ENCODE measurements around the gene RSPH6A. TPM values are rescaled to one million over a fixed set of nuclear protein-coding genes. Genes with fewer than 3 reads are reported as not detected.

The RSPH6A gene
- total RNA-seq, 4 donors from 2014 or later = 0.24 TPM; not detected in 3

DNA sequence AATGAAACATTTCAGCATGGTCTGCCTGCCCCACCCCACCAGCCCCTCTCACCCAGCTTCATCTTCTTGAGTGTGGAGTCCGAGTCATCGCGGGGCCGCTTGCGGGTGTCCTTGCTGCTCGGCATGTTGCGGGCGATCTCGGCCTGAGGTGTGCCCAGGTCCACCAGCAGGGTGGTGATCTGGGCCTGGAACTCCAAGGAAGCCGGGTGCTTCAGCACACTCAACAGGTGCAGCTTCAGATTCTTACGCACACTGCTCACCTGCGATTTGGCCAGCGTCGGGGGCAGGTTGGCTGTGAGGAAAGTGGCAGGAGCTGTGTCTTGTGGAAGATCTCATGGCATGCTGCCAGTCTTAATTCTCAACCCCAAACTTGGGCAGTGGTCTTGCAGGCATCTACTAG lies 27.1 kb upstream of the RSPH6A start:
- ATAC-seq (ENCODE audit: low FRiP score) = no peak
- no peak for DNase-seq (ENCODE audit: low spot score)
- TF ChIP-seq, protein P1, sequence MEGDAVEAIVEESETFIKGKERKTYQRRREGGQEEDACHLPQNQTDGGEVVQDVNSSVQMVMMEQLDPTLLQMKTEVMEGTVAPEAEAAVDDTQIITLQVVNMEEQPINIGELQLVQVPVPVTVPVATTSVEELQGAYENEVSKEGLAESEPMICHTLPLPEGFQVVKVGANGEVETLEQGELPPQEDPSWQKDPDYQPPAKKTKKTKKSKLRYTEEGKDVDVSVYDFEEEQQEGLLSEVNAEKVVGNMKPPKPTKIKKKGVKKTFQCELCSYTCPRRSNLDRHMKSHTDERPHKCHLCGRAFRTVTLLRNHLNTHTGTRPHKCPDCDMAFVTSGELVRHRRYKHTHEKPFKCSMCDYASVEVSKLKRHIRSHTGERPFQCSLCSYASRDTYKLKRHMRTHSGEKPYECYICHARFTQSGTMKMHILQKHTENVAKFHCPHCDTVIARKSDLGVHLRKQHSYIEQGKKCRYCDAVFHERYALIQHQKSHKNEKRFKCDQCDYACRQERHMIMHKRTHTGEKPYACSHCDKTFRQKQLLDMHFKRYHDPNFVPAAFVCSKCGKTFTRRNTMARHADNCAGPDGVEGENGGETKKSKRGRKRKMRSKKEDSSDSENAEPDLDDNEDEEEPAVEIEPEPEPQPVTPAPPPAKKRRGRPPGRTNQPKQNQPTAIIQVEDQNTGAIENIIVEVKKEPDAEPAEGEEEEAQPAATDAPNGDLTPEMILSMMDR (IDR thresholded peaks at IDR 0.05) = no peak

DNA sequence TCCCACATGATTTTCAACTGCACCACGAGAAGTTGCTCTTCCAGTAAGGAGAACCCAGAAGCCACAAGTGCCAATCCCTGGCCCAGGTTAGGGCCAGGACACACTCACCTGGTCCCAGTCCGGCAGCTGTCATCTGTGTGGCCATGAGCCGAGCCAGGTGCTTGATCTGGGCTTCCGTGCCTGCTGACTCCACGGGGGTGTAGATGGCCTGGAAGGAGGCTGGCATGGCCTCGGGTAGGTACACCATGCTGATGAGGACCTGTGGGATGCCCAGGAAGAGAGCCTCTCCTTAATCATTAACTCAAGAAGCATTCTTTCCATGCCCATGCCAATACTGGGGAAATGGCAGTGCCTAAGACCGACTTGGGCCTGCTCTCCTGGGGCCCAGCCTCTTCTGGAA lies 19.9 kb upstream of the RSPH6A start:
- no peak for DNase-seq (ENCODE audit: low spot score)
- no peak for ATAC-seq (ENCODE audit: low FRiP score)
- TF ChIP-seq, protein P1 (IDR thresholded peaks at IDR 0.05) = no peak

DNA sequence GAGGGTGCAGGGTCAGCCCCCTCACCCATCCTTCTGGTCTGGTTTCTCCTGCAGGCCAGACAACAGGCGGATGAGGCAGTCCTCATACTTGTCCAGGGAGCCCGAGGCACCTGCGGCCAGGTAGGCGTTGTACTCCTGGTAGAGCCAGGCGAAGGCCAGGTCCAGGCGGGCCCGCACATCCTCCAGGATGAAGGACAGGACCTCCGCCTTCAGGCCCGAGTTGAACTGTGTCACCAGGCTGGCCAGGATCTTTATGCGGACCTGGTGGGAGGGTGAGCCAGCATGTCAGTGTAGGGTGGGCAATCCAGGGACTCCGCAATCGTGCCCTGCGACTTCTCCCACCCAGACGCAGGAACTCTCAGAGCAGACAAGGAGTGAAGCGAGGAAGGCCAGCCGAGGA lies 13.8 kb upstream of the RSPH6A start:
- TF ChIP-seq, protein P1 (IDR thresholded peaks at IDR 0.05) = no peak
- DNase-seq (ENCODE audit: low spot score) (no peak), ATAC-seq (ENCODE audit: low FRiP score) (no peak)

DNA sequence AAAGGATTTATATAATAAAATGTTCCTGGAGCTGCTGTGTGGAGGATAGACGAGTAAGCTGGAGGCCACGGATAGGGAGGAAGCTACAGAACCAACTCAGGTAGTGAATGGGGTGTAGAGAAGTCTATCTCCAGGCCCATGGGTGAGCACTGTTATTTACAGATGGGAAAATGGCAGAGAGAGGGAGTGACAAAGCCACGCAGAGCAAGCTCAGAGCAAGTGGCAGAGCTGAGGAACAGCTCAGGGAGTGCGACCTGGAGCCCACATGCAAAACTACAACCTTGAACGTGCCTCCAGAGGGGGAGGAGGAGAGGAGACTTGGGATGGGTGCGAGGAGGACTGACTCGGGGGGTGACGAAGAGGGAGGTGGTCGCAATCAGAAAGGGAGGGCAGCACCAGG lies 13.4 kb upstream of the RSPH6A start:
- no peak for DNase-seq (ENCODE audit: low spot score)
- no peak for ATAC-seq (ENCODE audit: low FRiP score)

DNA sequence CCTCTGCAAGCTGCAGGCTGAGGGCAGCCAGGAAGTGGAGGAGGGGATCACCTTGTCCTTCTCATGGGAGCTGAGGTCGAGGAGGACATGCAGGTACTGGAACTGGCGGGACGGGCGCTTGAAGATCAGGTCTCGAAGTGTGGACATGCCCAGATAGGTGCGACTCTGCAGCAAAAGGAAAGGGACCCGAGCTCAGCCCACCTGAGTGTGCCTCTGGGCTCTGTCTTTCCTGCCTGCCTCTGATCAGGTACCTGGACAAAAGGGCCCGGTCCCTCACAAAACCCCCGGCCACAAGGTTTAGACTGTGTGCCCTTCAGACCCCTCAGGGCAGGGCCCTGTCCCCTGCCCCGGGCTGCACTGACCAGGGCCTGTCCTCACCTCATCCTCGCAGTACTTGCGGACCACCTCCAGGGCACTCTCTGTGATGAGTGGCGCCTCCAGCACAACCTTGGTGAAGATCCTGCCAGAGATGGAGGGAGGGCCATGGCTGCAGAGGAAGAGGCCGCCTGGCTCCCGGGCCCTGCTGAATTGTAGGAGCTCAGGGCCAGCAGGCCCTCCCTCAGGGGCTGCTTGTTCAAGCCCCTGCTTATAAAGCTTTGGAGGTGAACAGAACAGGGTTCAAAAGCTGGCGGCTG lies 12.5 kb upstream of the RSPH6A start:
- no peak for ATAC-seq (ENCODE audit: low FRiP score)
- TF ChIP-seq, protein P1 (IDR thresholded peaks at IDR 0.05) = no peak
- no peak for DNase-seq (ENCODE audit: low spot score)

More for the DNA sequence above, 13.4 kb upstream of the RSPH6A start:
- TF ChIP-seq, protein P1 (IDR thresholded peaks at IDR 0.05) = no peak

DNA sequence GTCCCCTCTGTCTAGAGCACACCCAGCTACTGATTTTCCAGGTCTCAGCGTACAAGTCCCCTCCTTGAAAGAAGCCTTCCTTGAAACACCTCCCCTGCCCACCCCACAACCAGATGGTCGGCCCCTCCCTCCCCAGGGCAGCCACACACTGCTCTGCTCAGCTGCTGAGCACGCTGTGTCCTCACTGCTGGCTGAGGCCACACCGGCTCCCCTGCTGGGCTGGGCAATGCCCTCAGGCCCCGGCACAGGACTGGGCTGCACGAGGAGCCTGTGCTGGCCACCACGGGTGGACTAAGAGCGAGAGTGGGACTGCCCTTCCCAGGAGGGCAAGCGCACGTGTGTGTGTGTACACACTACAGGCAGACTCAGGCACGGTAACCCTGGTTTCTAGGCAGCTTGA lies 11.8 kb upstream of the RSPH6A start:
- no peak for ATAC-seq (ENCODE audit: low FRiP score)
- no peak for DNase-seq (ENCODE audit: low spot score)
- TF ChIP-seq, protein P1 (IDR thresholded peaks at IDR 0.05) = no peak
